Epidermal melanocyte (primary cell): Measurements from ENCODE around the gene GRIA2.

Experiments
- DNase-seq: peaks from one replicate; pipeline ENCODE4 v3.0.0; 2011; ENCODE audit warnings: low spot score; ENCODE audit not compliant: insufficient read length

Gene GRIA2

GRCh38 chr4:157363360-157363759, 142.8 kb downstream of the GRIA2 start:
- no peak for DNase-seq

GRCh38 chr4:157372154-157372553, 151.6 kb downstream of the GRIA2 start:
- no peak for DNase-seq

GRCh38 chr4:157372567-157372966, 152.0 kb downstream of the GRIA2 start:
- DNase-seq = no peak

GRCh38 chr4:157389741-157390140, 169.2 kb downstream of the GRIA2 start:
- DNase-seq = no peak

- DNase-seq = no peak
These were observed 184.5 kb downstream of the GRIA2 start for GRCh38 chr4:157405070-157405469.
